Stimulated activated CD8-positive, alpha-beta memory T cell treated with anti-CD3 and anti-CD28 coated beads, Interleukin-15, amount 100 ng/mL, for 48 hours (primary cell): ENCODE measurements around the gene BACE2.
"Not testable (repeated sequence)": the region's sequence is repeated elsewhere in the genome, so short reads cannot be mapped to it uniquely, and the experiment has no call there.

ENCODE experiments used
- DNase-seq, 2 donors: peaks; one replicate each; pipeline ENCODE4 v3.0.0-alpha.2; 2020; ENCODE audit warnings: low read depth in 2 of 2

BACE2 gene

GRCh38 chr21:41240040-41240439 is 72.1 kb downstream of the BACE2 start:
- DNase-seq = no peak

- no peak for DNase-seq
Observed at GRCh38 chr21:41241341-41241740, 73.4 kb downstream of the BACE2 start.

GRCh38 chr21:41242238-41242829 is 74.4 kb downstream of the BACE2 start:
- no peak for DNase-seq

GRCh38 chr21:41243107-41243506 is 75.1 kb downstream of the BACE2 start:
- DNase-seq = no peak

DNA sequence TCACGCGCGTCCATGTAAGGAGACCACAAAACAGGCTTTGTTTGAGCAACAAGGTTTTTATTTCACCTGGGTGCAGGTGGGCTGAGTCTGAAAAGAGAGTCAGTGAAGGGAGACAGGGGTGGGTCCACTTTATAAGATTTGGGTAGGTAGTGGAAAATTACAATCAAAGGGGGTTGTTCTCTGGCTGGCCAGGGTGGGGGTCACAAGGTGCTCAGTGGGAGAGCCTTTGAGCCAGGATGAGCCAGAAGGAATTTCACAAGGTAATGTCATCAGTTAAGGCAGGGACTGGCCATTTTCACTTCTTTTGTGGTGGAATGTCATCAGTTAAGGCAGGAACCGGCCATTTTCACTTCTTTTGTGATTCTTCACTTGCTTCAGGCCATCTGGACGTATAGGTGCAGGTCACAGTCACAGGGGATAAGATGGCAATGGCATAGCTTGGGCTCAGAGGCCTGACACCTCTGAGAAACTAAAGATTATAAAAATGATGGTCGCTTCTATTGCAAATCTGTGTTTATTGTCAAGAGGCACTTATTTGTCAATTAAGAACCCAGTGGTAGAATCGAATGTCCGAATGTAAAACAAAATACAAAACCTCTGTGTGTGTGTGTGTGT is 76.4 kb downstream of the BACE2 start:
- DNase-seq = not testable (repeated sequence)

DNA sequence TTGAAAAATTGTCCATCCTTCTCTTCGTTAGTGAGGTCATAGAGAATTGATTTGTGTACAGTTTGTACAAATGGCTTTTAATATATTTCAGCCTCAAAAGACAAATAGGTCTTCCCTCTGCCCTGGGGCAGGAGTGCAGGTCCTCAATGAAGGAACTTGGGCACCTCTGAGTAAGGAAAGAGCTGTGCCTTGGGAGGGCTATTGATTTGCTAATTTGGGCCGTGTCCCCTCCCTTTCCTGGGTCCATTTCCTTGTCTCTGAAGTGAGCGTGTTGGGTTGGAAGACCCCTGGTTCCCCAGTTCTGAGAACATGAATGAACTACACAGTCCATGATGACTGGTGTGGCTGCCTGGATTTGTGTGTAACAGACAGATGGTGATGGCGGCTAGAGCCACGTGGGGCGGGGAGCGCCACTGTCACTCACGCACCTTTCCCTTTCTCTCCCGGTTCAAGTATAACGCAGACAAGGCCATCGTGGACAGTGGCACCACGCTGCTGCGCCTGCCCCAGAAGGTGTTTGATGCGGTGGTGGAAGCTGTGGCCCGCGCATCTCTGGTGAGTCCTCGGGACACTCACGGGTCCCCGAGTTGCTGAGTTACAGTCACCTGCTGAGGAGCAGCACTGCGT is 77.7 kb downstream of the BACE2 start:
- no peak for DNase-seq

DNA sequence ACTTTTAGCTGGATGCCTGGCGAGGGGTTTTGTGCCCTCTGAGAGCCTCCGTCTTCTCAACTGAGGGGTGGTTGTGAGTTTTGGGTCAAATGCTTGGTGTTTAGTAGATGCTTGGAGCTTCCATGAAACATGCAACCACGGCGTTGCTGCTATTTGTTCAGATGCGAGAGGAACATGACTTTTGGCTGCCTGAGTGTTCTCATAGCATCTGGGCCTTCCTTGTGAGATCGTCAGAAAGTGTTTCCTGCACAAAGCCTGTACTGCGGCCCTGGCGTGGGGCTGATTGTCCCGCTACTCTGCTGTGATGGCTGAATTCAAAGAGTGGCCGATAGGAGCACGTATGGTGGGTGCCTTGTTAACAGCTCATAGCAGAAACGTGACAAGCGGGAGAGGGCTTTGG is 78.8 kb downstream of the BACE2 start:
- DNase-seq = no peak

DNA sequence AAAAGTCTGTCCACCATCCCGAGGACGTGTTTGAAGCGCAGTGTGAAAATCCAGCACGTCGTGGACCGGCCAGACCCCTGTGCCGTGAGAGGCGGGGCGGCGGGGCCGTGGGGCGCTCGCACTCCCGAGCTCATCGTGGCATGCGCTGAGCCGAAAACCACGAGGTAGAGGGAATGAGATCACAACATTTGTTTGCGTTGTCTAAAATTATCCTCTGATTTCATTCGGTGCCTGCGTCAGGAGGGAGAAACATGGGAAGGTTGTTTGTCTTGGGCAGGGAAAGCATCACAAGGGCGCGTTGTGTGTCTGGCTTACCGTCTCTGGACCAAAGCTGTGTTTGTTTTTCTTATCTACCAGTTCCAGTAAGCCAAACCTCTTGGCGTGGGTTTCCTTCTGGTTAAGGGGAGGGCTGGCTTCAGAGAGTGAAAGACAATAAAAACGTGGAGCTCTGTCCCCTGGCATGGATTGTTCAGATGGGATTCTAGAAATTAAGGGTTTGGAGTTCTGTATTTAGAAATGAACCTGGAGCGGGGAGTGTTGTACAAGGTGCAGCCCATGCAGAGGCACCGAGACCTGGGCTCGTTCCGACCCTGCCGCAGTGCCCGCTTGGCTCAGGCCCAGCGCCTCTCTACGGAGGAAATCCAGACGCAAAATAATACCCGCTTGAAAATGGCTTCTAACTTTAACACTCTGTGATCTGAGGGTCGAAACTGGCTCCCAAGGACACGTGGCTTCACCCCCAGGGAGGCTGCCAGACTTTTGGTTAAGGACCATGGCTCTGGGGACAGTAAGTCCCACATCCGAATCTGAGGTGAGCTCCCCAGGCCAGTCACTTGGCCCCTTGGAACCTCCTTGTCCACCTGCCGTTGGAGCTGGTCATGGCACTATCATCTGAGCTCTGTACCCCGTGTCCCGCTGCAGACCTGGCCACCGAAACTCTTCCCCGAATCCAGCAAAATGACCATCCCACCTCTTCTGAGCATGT is 79.9 kb downstream of the BACE2 start:
- no peak for DNase-seq

GRCh38 chr21:41249476-41249875 is 81.5 kb downstream of the BACE2 start:
- DNase-seq = no peak

- no peak for DNase-seq
Observed at GRCh38 chr21:41250519-41250918, 82.6 kb downstream of the BACE2 start.

DNA sequence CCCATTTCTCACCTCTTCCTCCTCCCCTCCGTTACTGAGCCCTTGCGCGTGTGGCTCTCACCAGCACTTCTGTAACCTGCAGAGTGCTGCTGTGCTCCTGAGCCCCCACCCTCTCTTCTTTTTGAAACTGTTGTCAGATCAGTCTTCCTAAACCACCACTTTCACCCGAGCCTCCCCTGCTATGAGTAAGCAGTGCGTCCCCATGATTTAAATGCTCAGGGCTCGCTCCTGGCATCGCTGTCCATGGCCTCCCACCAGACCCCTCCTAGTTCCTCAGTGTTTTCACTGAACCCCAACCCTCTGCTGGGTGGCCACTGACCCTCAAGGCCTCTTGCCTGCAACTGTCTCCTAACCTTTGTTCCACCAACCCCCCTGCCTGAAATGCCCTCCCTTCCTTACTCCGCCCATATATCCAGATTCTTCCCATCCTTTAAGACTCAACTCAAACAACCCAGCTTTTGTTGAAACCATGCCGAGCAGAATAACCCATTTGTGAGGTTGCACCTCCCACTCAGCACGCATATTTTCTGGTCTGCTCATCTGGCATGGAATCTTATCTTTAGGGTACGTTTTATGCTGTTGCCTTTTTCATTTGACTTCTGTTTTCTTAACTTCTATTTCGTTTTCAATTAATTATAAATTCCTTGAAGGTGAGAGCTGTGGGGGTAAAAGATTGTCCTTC is 84.1 kb downstream of the BACE2 start:
- no peak for DNase-seq

GRCh38 chr21:41254090-41254700 is 86.2 kb downstream of the BACE2 start:
- no peak for DNase-seq

GRCh38 chr21:41255190-41255589 is 87.2 kb downstream of the BACE2 start:
- no peak for DNase-seq

- not testable (repeated sequence) for DNase-seq
Observed at GRCh38 chr21:41256231-41256630, 88.3 kb downstream of the BACE2 start.

DNA sequence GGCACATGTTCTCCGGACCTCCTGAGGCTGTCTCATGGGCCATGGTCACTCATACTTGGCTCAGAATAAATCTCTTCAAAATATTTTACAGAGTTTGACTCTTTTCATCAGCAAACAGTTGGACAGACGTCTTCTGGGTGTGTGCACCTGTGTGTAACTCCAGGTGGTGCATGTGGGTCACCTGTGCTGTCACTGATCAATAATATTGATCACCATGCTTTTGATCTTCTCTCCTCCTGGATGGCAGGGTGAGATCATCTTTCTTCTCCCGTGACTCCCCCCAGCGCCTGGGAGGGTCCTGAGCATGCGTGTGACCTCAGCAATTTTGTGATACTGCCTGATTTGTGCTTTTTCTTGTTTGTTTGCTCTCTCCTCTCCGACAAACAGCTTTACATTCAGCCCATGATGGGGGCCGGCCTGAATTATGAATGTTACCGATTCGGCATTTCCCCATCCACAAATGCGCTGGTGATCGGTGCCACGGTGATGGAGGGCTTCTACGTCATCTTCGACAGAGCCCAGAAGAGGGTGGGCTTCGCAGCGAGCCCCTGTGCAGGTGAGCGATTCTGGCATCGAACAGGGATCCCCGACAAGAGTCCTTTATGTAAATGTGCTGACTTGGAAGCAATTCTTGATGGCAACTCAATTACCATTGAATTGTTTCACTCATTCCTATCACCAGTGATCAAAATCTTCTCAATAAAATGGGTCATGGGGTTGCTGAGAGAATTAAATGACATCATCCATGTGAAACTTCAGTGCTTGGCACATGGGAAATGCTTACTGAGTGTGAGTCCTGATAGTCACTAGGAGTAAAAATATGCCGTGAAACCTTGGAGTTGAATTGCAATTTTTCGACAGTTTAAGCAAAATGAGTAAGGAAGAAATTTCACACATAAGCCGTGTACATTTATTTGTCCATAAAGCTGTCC is 89.1 kb downstream of the BACE2 start:
- no peak for DNase-seq

- no peak for DNase-seq
Observed at GRCh38 chr21:41258617-41259016, 90.7 kb downstream of the BACE2 start.

GRCh38 chr21:41260428-41260827 is 92.5 kb downstream of the BACE2 start:
- no peak for DNase-seq

DNA sequence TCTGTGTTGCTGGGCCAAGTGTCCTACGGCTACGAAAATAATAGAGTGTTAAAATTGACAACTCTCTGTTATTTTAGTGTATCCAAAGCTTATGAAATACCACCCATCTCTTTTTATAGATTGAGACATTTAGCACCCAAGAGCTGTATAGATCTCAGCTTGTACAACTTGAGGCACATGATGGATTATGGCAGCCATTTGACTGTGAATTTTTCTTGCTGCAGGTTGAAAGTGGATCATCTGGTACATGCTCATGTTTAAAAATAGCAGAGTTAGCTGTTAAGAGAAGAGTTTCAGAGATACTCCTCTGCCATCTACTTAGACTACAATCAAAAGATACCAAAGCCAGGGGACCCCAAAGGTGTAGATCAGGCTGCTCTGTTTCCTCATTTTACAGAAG is 99.4 kb downstream of the BACE2 start:
- DNase-seq = no peak

GRCh38 chr21:41269535-41269934 is 101.6 kb downstream of the BACE2 start:
- DNase-seq = no peak

DNA sequence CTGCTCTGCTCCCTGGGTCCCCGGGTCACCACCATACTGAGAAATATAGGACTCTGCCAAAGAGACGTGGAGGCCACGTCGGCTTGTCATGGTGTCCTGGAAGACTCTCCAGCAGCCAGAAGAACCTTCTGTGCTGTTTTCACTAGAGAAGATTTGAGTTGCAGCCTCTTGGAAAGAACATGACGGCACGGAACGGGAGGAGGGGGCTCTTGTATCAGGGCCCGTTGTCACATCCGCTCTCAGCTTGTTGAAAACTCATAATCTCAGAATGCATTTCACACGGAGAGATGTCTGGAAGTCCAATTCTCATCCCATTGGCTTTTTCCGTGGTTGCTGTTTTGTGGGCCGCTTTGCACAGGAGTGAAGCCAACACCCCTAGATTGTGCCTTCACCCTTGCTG is 109.2 kb downstream of the BACE2 start:
- DNase-seq = no peak
